ENCODE measurements around the gene INSYN1.

INSYN1 gene

DNA sequence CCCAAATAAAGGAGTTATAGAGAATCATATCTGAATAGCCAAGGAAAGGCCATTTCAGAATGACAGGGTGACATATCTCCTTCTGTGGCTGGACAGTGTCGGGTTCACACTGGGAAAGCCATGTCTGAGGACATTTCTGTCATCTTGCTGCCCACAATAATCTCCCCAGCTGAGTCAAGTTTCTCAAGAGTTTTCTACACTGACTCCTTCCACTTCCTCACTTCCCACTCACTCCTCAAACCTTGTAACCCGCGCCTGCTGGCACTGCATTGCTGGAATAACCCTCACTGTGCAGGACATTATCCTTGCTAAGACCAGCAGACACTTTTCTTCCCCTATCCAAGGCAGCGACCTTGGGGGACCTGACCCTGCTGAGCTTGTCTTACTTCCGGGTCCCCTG lies 5.3 kb upstream of the INSYN1 start:
- no peak overlapping the region for H3K4me3 ChIP-seq (ENCODE audit: low read length)
- TF ChIP-seq ZNF274 (IDR thresholded peaks at IDR 0.05; ENCODE audit: low read depth, low read length), result no peak

DNA sequence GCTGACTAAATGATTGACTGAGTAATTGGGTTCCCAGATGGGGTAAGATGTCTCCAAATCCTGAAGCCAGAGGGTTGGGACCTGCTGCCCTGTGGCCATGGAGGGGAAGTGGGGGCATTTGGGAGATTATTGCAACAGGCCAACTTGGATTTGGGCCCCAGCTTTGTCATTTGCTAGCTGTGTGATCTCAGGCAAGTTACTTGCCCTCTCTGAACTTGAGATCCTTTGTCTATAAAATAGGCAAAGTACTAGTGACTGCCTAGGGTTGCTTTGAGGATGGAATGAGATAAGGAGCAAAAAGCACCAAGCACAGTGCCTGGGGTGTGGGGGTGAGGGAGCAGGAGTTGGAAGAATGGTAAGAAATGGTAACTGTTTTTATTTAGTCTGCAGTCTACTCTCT lies 4.4 kb upstream of the INSYN1 start:
- no peak for TF ChIP-seq ZNF274 (IDR thresholded peaks at IDR 0.05; ENCODE audit: low read depth, low read length)
- H3K4me3 ChIP-seq (ENCODE audit: low read length), result no peak overlapping the region

DNA sequence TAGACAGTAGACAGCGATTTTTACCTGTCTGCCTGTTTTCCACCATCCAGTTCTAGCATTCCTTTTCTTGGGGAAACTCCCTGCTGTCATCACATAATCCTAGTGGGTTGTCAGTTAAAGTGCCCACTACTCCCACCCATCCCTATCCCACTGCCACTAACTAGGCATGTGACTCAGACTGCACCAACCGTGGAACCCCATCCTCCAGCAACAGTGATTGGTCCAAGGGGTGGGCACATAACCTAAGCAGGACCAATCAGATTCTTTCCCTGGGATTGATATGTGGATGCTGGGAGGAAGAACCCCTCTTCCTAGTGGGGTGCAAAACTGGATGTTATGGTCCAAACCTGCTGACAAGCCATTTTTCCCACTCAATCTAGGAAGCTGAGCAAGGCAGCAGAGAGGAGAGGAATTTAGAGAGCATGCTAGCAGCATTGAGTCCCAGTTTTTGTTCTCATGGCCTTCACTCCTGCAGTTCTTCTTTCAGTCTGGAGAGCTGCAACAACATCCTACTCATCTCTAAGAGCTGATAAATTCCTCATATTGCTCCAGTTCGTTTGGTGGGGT lies 3.9 kb upstream of the INSYN1 start:
- TF ChIP-seq ZNF274 (IDR thresholded peaks at IDR 0.05; ENCODE audit: low read depth, low read length), result no peak

DNA sequence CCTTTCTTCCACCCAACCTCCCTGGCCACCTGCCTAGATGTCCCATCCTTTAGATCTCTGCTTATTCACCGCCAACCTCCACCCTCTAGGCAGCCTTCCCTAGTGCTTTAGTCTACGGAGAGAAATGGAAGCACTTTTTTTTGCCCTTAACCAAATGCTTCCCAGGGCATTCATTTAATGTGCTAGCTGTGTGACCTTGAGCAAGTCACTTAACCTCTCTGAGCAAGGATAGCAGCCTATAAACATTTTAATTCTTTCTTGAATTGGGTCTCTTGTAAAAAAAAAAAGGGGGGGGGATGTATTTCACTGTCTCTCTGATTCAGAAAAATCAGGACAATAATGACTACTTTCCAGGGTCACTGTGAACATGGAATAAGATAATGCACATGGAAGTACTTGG lies 3.2 kb upstream of the INSYN1 start:
- TF ChIP-seq ZNF274 (IDR thresholded peaks at IDR 0.05; ENCODE audit: low read depth, low read length), result no peak
- H3K4me3 ChIP-seq (ENCODE audit: low read length), result no peak overlapping the region

More for the DNA sequence above, 3.9 kb upstream of the INSYN1 start:
- no peak overlapping the region for H3K4me3 ChIP-seq (ENCODE audit: low read length)

DNA sequence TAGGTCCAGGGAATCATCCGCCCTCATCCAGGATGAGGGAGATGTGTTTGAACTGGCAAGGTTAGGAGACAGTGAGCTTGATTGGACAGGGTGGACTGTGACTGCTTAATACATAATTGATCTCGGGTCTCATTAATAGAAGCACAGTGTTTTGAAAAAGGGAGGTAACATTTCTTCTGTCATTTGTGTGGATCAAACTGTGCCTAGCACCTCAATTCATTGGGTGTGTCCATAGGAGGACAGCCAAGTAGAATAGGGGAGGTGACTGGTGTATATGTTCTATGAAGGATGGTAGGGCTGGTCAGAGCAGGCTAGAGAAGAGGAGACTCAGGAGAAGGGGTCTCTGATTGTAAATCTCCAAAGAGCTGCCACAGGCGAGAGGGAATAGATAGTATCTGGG lies 2.8 kb upstream of the INSYN1 start:
- H3K4me3 ChIP-seq (ENCODE audit: low read length), result no peak overlapping the region
- no peak for TF ChIP-seq ZNF274 (IDR thresholded peaks at IDR 0.05; ENCODE audit: low read depth, low read length)

DNA sequence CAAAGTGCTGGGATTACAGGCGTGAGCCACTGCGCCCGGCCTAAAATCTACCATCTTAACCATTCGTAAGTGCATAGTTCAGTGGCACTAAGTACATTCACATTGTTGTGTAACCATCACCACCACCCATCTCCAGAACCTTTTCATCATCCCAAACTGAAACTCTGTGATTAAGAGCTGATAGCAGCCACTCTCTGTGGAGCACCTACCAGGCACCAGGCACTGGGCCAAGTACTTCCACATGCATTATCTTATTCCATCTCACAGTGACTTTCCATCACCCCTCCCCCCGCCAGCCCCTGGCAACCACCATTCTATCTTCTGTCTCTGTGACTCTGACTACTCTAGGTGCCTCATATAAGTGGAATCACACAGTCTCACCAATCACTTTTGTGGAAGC lies 2.3 kb upstream of the INSYN1 start:
- TF ChIP-seq ZNF274 (IDR thresholded peaks at IDR 0.05; ENCODE audit: low read depth, low read length), result no peak
- no peak overlapping the region for H3K4me3 ChIP-seq (ENCODE audit: low read length)

DNA sequence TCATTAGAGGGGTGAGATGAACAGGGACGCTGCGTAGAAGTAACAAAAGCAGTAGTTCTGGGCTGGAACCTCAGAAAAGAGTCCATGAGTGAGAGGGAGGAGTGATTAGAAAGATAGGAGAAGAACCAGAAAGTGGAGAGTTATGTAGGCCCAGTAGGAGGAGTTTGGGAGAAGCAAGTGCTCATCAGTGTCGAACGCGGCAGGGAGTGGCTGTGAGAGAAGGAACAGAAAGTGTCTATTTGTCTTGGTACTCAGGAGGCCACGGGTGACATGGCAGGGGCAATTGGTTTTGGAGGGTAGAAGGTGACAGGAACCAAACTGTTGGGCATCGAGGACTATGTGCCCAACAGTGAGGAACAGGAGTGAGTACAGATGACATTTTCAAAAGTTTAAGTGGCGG lies 1.3 kb upstream of the INSYN1 start:
- no peak for TF ChIP-seq ZNF274 (IDR thresholded peaks at IDR 0.05; ENCODE audit: low read depth, low read length)
- no peak overlapping the region for H3K4me3 ChIP-seq (ENCODE audit: low read length)

DNA sequence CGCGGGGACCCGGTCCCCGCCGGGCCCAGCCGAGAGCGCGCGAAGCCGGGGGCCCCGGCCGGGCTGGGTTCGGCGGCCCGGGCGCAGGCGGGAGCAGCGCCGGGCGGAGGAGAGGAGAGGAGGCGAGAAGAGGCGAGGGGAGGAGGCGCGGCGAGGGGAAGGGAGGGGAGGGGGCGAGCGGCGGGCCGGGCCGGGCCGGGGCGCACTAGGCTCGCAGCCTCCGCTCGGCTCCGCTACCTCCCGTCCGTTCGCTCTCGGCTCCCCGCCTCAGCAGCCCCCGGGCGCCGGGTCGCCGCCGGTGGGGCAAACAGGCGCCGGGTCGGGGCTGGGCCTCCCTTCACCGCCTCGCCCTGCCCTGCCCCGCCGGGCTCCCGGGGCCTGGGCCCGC lies 351 bp downstream of the INSYN1 start:
- TF ChIP-seq ZNF274 (IDR thresholded peaks at IDR 0.05; ENCODE audit: low read depth, low read length), result no peak
- no peak overlapping the region; the same call in 1 of the 2 replicates for H3K4me3 ChIP-seq (ENCODE audit: low read length)

DNA sequence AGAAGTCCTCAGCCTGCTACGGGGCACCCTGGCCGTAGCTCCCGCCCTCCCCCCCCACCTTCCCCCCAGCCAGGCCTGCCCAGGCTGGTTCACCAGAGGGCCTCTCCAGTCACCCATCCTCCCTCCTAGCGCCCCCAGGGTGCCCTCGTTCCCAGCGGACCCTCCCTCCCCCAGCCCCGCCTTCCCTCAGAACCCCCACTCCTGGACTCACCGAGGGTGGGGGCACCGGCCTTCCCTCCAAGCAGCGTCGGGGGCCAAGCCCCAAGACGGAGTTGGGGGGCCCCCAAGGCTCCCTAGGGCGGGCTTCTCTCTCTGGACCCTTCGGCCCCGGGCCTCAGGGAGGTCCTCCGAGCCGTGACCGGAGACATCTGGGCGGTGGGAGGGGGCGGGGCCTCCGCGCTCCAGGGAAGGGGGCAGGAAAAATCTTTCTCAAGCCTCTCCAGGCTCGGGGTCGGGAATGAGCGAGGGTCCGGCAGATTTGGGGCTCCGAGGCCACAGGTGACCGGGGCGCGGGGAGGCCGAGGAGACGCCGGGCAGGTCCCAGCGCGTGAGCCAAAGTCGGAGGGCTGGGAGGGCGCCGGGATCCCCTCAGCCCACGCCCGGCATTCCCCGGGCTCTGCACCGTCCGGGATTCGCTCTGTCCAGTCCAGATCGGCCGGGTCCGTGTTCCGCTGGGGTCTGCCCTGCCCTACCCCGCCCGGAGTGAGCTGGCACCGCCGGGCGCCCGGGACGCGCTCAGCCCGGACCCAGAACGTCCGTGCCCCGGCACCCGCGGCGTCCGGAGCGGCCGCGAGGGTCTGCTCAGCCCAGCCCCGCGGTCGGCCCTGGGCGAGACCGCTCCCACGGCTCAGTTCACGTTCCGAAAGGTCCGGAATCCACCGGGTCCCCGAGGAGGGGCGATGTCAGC lies 999 bp downstream of the INSYN1 start:
- no peak for TF ChIP-seq ZNF274 (IDR thresholded peaks at IDR 0.05; ENCODE audit: low read depth, low read length)
- no peak overlapping the region; the same call in 1 of the 2 replicates for H3K4me3 ChIP-seq (ENCODE audit: low read length)

DNA sequence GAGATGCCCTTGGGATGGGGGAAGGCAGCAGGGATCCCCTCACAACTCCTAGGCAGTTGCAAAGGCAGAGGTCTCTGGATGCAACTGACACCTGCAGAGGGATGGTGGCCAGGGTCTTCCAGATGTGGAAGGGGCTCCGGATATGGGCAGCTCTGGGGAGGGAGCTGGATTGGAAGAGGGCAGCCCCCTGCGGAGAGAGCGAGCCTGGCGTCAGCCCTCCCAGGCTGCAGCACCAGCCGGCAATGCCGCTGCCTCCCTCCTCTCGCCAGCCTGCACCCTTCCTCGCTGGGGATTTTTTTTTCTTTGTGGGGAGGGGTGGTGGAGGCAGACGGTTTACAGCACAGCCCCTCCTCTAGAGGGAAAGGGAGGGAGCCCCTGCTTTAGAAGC lies 1.6 kb downstream of the INSYN1 start:
- no peak for TF ChIP-seq ZNF274 (IDR thresholded peaks at IDR 0.05; ENCODE audit: low read depth, low read length)
- H3K4me3 ChIP-seq (ENCODE audit: low read length), result no peak overlapping the region

DNA sequence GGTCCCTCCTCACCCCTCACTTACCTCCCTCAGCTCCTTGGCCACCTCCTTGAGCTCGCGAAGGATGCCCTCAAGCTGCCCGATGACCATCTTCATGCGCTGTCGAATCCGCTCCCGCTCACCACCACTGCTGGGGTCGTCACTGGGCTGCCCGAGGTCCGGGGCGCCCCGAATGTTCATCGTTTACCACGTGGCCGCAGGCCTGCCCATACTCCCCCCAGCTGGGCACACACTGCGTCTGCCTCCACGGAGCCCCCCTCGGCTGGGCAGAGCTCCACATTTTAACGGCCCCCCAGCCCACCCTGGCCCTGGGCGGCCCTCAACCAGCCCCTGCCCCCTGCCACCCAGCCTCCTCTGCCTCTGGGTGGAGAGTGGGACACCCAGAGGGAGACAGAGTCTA lies 2.2 kb downstream of the INSYN1 start:
- no peak overlapping the region for H3K4me3 ChIP-seq (ENCODE audit: low read length)
- no peak for TF ChIP-seq ZNF274 (IDR thresholded peaks at IDR 0.05; ENCODE audit: low read depth, low read length)

DNA sequence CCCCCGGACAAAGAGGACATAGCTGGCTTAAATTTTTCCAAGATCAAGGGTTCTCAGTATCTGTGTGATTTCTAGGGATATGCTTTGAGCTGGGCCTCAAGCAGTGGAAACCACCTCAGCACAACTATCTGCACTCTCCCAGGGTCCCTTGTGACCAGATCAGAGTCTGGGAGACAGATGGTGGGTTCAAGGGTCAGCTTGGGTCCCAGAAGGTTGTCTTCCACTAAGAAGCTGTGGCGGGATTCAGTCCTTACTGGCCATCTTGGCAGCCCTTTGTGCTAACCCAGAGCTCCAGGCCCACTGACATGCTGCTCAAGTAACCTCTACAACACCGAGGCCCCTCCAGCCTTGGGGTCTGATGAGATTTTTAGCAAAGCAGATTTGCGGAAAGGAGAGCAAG lies 2.7 kb downstream of the INSYN1 start:
- no peak for TF ChIP-seq ZNF274 (IDR thresholded peaks at IDR 0.05; ENCODE audit: low read depth, low read length)
- H3K4me3 ChIP-seq (ENCODE audit: low read length), result no peak overlapping the region

DNA sequence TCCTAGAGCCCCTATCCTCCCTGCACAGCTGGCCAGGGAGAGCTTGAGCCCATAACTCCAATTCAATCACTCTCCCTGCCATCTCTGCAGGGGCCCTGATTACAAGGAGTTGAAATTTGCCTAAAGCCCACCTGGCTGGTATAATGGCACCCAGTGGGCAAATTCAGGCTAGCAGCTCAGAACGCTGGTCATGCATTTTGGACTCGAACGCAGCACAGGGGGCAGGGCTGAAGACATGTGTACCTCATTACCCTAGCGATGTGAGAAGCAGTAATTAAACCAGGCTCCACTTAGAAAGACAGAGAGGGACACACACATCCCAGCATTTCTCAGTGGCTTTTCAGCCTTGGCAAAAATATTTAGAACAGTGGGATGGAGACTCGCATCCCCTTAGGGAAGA lies 3.2 kb downstream of the INSYN1 start:
- no peak for TF ChIP-seq ZNF274 (IDR thresholded peaks at IDR 0.05; ENCODE audit: low read depth, low read length)

DNA sequence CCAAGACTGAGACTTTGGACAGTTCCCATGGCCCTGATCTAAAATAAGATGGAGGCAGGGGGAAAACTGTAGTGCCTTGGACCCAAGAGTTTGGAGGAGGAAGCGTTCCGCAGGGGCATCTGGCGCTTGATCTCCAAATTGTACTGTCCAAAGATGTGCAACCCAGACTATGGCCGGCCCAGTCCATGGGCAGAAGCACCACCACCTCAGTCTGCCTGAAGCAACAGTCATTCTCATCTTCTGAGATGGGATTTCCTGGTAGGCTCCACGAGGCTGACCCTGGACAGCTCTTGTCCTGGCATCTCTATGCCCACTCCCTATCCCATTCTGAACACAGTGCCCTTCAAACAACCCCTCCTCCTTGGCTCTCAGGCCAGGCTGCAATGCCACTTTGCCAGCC lies 3.6 kb downstream of the INSYN1 start:
- H3K4me3 ChIP-seq (ENCODE audit: low read length), result no peak overlapping the region
- TF ChIP-seq ZNF274 (IDR thresholded peaks at IDR 0.05; ENCODE audit: low read depth, low read length), result no peak

More for the DNA sequence above, 3.2 kb downstream of the INSYN1 start:
- H3K4me3 ChIP-seq (ENCODE audit: low read length), result no peak overlapping the region

DNA sequence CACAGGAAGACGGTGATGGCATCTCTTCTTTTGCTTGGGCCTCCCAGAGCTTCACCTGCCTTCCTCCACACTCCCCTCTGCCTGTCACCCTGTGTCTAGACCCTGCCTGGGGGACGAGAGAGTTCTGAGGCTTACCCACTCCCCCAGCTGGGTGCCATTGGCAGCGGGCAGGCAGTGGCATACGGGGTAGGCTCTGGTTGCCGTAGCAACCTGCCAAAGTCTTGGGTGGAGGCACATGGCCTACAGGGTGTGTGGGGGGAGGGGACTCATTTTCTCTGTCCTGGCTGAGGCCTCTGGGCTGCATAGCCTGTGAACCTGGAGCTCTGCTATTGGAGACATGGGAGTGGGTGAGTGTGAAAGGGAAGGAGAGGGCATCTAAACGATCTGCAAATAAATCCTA lies 4.4 kb downstream of the INSYN1 start:
- no peak overlapping the region for H3K4me3 ChIP-seq (ENCODE audit: low read length)
- no peak for TF ChIP-seq ZNF274 (IDR thresholded peaks at IDR 0.05; ENCODE audit: low read depth, low read length)

Data from GM08714 (cell line).